Loucy (cell line): Measurements from ENCODE around the gene SLC9A2.

Experiments
- H2AFZ ChIP-seq: fragments of 200-600 bp; sonication (generic); 2 replicates; pipeline ENCODE4 v1.6.0; 2016; ENCODE audit warnings: antibody characterized with exemption, mild to moderate bottlenecking, low read length, moderate library complexity
- H3F3A ChIP-seq: fragments of 200-600 bp; 2 replicates; pipeline ENCODE4 v1.6.0; 2016; ENCODE audit warnings: antibody characterized with exemption, low read depth, mild to moderate bottlenecking
- H3K27me3 ChIP-seq: fragments of 200-600 bp; sonication (generic); 2 replicates; pipeline ENCODE4 v1.6.1; 2014; ENCODE audit warnings: low read length, mild to moderate bottlenecking; ENCODE audit not compliant: insufficient read depth, poor library complexity, severe bottlenecking
- H3K36me3 ChIP-seq: fragments of 200-600 bp; sonication (generic); 2 replicates; pipeline ENCODE4 v1.6.1; 2016; ENCODE audit warnings: low read length; ENCODE audit not compliant: insufficient read depth
- H3K4me1 ChIP-seq: fragments of 200-600 bp; sonication (generic); 2 replicates; pipeline ENCODE4 v1.5.1; 2014; ENCODE audit warnings: low read length, mild to moderate bottlenecking; ENCODE audit not compliant: insufficient read depth, poor library complexity, severe bottlenecking
- H3K4me2 ChIP-seq: fragments of 200-600 bp; sonication (generic); 2 replicates; pipeline ENCODE4 v1.6.0; 2014; ENCODE audit warnings: antibody characterized with exemption, low read length, low read depth, mild to moderate bottlenecking; ENCODE audit not compliant: poor library complexity, severe bottlenecking
- H3K4me3 ChIP-seq: fragments of 200-600 bp; sonication (generic); 2 replicates; pipeline ENCODE4 v1.5.1; 2014; ENCODE audit warnings: low read length, mild to moderate bottlenecking, mixed read lengths; ENCODE audit not compliant: poor library complexity, severe bottlenecking
- H3K79me2 ChIP-seq: fragments of 200-600 bp; sonication (generic); 2 replicates; pipeline ENCODE4 v1.6.1; 2014; ENCODE audit warnings: low read length; ENCODE audit not compliant: insufficient read depth
- H3K9ac ChIP-seq: fragments of 200-600 bp; sonication (generic); 2 replicates; pipeline ENCODE4 v1.6.0; 2014; ENCODE audit warnings: mild to moderate bottlenecking, low read depth, low read length, moderate library complexity; ENCODE audit not compliant: poor library complexity, severe bottlenecking
- H3K9me2 ChIP-seq: fragments of 200-600 bp; sonication (generic); replicated peaks from 2 replicates; pipeline ENCODE4 v1.6.1; 2016; ENCODE audit warnings: low read depth, low read length, mixed read lengths
- H3K9me3 ChIP-seq: fragments of 200-600 bp; sonication (generic); 2 replicates; pipeline ENCODE4 v1.6.1; 2014; ENCODE audit warnings: mild to moderate bottlenecking, antibody characterized with exemption, low read length, low read depth; ENCODE audit not compliant: insufficient read depth
- H4K20me1 ChIP-seq: fragments of 200-600 bp; sonication (generic); 2 replicates; pipeline ENCODE4 v1.6.0; 2014; ENCODE audit warnings: antibody characterized with exemption, low read length, mild to moderate bottlenecking; ENCODE audit not compliant: insufficient read depth, poor library complexity, severe bottlenecking
- CTCF ChIP-seq: fragments of 200-600 bp; sonication (generic); conservative IDR thresholded peaks from 2 replicates; pipeline ENCODE4 v1.5.1; 2014; ENCODE audit warnings: mild to moderate bottlenecking, antibody characterized with exemption, low read length
- EZH2phosphoT487 ChIP-seq: fragments of 200-600 bp; IDR thresholded peaks from 2 replicates; pipeline ENCODE4 v1.6.1; 2018; ENCODE audit warnings: antibody characterized with exemption, mild to moderate bottlenecking, moderate library complexity, borderline replicate concordance

SLC9A2 gene

GRCh38 chr2:102704531-102704930 lies 85.2 kb downstream of the SLC9A2 start:
- H3K36me3 ChIP-seq, result no peaks in the 10 kb centered on the region
- H3K9me2 ChIP-seq, result no peaks in the 10 kb centered on the region
- no peaks in the 10 kb centered on the region for H3K9me3 ChIP-seq
- H3K9ac ChIP-seq, result no peak overlapping the region
- H4K20me1 ChIP-seq, result no peaks in the 10 kb centered on the region
- no peak overlapping the region for H2AFZ ChIP-seq
- H3K4me2 ChIP-seq, result no peak overlapping the region
- no peaks in the 10 kb centered on the region for H3K4me1 ChIP-seq
- H3K27me3 ChIP-seq, result no peaks in the 10 kb centered on the region
- no peak overlapping the region for H3K4me3 ChIP-seq
- no peaks in the 10 kb centered on the region for H3F3A ChIP-seq
- H3K79me2 ChIP-seq, result no peaks in the 10 kb centered on the region
- no peak for TF ChIP-seq EZH2phosphoT487

GRCh38 chr2:102707796-102708695 lies 88.7 kb downstream of the SLC9A2 start:
- H3K4me2 ChIP-seq, result no peak overlapping the region

GRCh38 chr2:102708847-102709559 lies 89.7 kb downstream of the SLC9A2 start:
- no peaks in the 10 kb centered on the region for H3K36me3 ChIP-seq
- no peak overlapping the region for H3K4me3 ChIP-seq
- H3K9me2 ChIP-seq, result no peaks in the 10 kb centered on the region
- no peak overlapping the region for H2AFZ ChIP-seq
- no peaks in the 10 kb centered on the region for H4K20me1 ChIP-seq
- H3K9ac ChIP-seq, result no peak overlapping the region
- no peaks in the 10 kb centered on the region for H3K79me2 ChIP-seq
- H3K4me2 ChIP-seq, result no peak overlapping the region
- no peaks in the 10 kb centered on the region for H3F3A ChIP-seq
- no peaks in the 10 kb centered on the region for H3K27me3 ChIP-seq
- H3K4me1 ChIP-seq, result no peaks in the 10 kb centered on the region
- TF ChIP-seq EZH2phosphoT487 (no peak), CTCF (no peak)
- H3K9me3 ChIP-seq, result no peaks in the 10 kb centered on the region

More at GRCh38 chr2:102707796-102708695, 88.7 kb downstream of the SLC9A2 start:
- no peaks in the 10 kb centered on the region for H4K20me1 ChIP-seq
- no peak overlapping the region for H3K9ac ChIP-seq
- H3K27me3 ChIP-seq, result no peaks in the 10 kb centered on the region
- no peaks in the 10 kb centered on the region for H3K9me2 ChIP-seq
- H3K4me3 ChIP-seq, result no peak overlapping the region
- H3K79me2 ChIP-seq, result no peaks in the 10 kb centered on the region
- H3K36me3 ChIP-seq, result no peaks in the 10 kb centered on the region
- no peak for TF ChIP-seq CTCF
- no peak for TF ChIP-seq EZH2phosphoT487
- no peaks in the 10 kb centered on the region for H3K9me3 ChIP-seq
- no peak overlapping the region for H2AFZ ChIP-seq
- no peaks in the 10 kb centered on the region for H3K4me1 ChIP-seq
- H3F3A ChIP-seq, result no peaks in the 10 kb centered on the region
